ENCODE data around the gene UNC5A.

Gene UNC5A

GRCh38 chr5:176781638-176782570 lies 28.5 kb upstream of the UNC5A start:
- DNase-seq, result no peak

- peak; percentile 94 for DNase-seq
Measured at GRCh38 chr5:176784218-176785165, 25.9 kb upstream of the UNC5A start.

GRCh38 chr5:176785184-176786145 lies 24.9 kb upstream of the UNC5A start:
- DNase-seq, result no peak

GRCh38 chr5:176787676-176788075 lies 22.7 kb upstream of the UNC5A start:
- DNase-seq, result no peak

- no peak for DNase-seq
Measured at GRCh38 chr5:176788091-176788490, 22.3 kb upstream of the UNC5A start.

GRCh38 chr5:176788941-176789872 lies 21.2 kb upstream of the UNC5A start:
- no peak for DNase-seq

GRCh38 chr5:176789873-176790615 lies 20.3 kb upstream of the UNC5A start:
- DNase-seq, result no peak

GRCh38 chr5:176790941-176791340 lies 19.4 kb upstream of the UNC5A start:
- no peak for DNase-seq

- DNase-seq, result peak; percentile 62
Measured at GRCh38 chr5:176792655-176793342, 17.6 kb upstream of the UNC5A start.

GRCh38 chr5:176793343-176793699 lies 17.0 kb upstream of the UNC5A start:
- peak; percentile 41 for DNase-seq

- no peak for DNase-seq
Measured at GRCh38 chr5:176793736-176794135, 16.6 kb upstream of the UNC5A start.

- no peak for DNase-seq
Measured at GRCh38 chr5:176794509-176794908, 15.8 kb upstream of the UNC5A start.

GRCh38 chr5:176796411-176796810 lies 13.9 kb upstream of the UNC5A start:
- DNase-seq, result no peak

GRCh38 chr5:176796970-176797369 lies 13.4 kb upstream of the UNC5A start:
- DNase-seq, result no peak

- DNase-seq, result no peak
Measured at GRCh38 chr5:176797456-176798050, 12.8 kb upstream of the UNC5A start.

GRCh38 chr5:176798086-176798876 lies 12.1 kb upstream of the UNC5A start:
- no peak for DNase-seq

- no peak for DNase-seq
Measured at GRCh38 chr5:176798949-176799348, 11.4 kb upstream of the UNC5A start.

GRCh38 chr5:176799488-176799887 lies 10.9 kb upstream of the UNC5A start:
- no peak for DNase-seq

GRCh38 chr5:176800024-176800423 lies 10.3 kb upstream of the UNC5A start:
- no peak for DNase-seq

Measured in NCI-H1694 (cell line).